HepG2 (cell line): ENCODE results near the gene DDIT4. TPM values are rescaled to one million over a fixed set of nuclear protein-coding genes. Genes with fewer than 3 reads are reported as not detected.

Source experiments
- AGO2 ChIP-seq: fragments of 200-400 bp; formaldehyde crosslinking; optimal IDR thresholded peaks from 2 replicates; pipeline ENCODE3; 2017; ENCODE audit warnings: mild to moderate bottlenecking, low read depth, low read length, moderate library complexity
- CEBPB ChIP-seq: IDR thresholded peaks from 2 replicates; pipeline ENCODE4 v1.6.1; 2011; ENCODE audit warnings: low read depth, low read length, improper control_type of control experiment, borderline replicate concordance
- ETV5 ChIP-seq: IDR thresholded peaks from 2 replicates; pipeline ENCODE4 v1.6.1; 2018; ENCODE audit warnings: missing biosample characterization, missing genetic modification reagents, inconsistent platforms, borderline replicate concordance
- GTF3A ChIP-seq: sonication (generic); formaldehyde crosslinking; conservative IDR thresholded peaks from 2 replicates; pipeline ENCODE4 v1.4.0; 2020; ENCODE audit warnings: mild to moderate bottlenecking, missing genetic modification reagents
- HDAC6 ChIP-seq: fragments of 200-600 bp; sonication (generic); IDR thresholded peaks from 2 replicates; pipeline ENCODE4 v1.7.0; 2017; ENCODE audit warnings: mild to moderate bottlenecking, antibody characterized with exemption, low read length, low read depth
- MYC ChIP-seq: sonication (generic); formaldehyde crosslinking; IDR thresholded peaks from 2 replicates; pipeline ENCODE4 v1.9.0; 2021; ENCODE audit warnings: missing genetic modification reagents, borderline replicate concordance
- NCOR1 ChIP-seq: fragments of 200-600 bp; sonication (generic); IDR thresholded peaks from 2 replicates; pipeline ENCODE4 v1.7.0; 2017; ENCODE audit warnings: antibody characterized with exemption, low read length, borderline replicate concordance
- POLR2G ChIP-seq: fragments of 200-400 bp; formaldehyde crosslinking; IDR thresholded peaks from 2 replicates; pipeline ENCODE4 v1.6.1; 2018; ENCODE audit warnings: mild to moderate bottlenecking, low read depth, low read length, moderate library complexity
- RAD21 ChIP-seq: fragments of 450-650 bp; formaldehyde crosslinking; IDR thresholded peaks from 2 replicates; pipeline ENCODE4 v1.5.0; 2020; ENCODE audit warnings: mild to moderate bottlenecking
- SMARCE1 ChIP-seq: fragments of 450-650 bp; IDR thresholded peaks from 2 replicates; pipeline ENCODE4 v1.6.1; 2017; ENCODE audit warnings: borderline replicate concordance
- SOX13 ChIP-seq, 3 experiments: fragments of 450-650 bp in 1 of 3; sonication (generic) in 1 of 3; formaldehyde crosslinking in 1 of 3; IDR thresholded peaks in 2 of 3; conservative IDR thresholded peaks in 1 of 3; 2 replicates each; pipeline versions ENCODE4 v1.5.0 to v1.6.1; 2016 to 2020; ENCODE audit warnings: antibody characterized with exemption in 1 of 3, mild to moderate bottlenecking in 1 of 3, missing compliant biosample characterization in 1 of 3, missing genetic modification reagents in 1 of 3, moderate library complexity in 1 of 3
- SOX6 ChIP-seq, 2 experiments: fragments of 450-650 bp in 1 of 2; sonication (generic) in 1 of 2; formaldehyde crosslinking in 1 of 2; IDR thresholded peaks; 2 replicates each; pipeline versions ENCODE4 v1.4.0 to v1.6.1; 2017 to 2020; ENCODE audit warnings: antibody characterized with exemption in 1 of 2, mild to moderate bottlenecking in 1 of 2, missing genetic modification reagents in 1 of 2
- ZNF530 ChIP-seq: sonication (generic); formaldehyde crosslinking; IDR thresholded peaks from 2 replicates; pipeline ENCODE4 v1.5.0; 2020; ENCODE audit warnings: low read depth, mild to moderate bottlenecking, missing genetic modification reagents
- ZNF572 ChIP-seq: sonication (generic); formaldehyde crosslinking; IDR thresholded peaks from 2 replicates; pipeline ENCODE4 v1.5.1; 2020; ENCODE audit warnings: mild to moderate bottlenecking, missing genetic modification reagents
- polyA plus RNA-seq, 8 experiments: library from polyadenylated mRNA; depleted of rRNA in 3 of 8; stranded (reverse) in 7 of 8; unstranded in 1 of 8; fragments of >200 nt; fragmentation: Illumina TruSeq in 4 of 8; extraction: Trizol in 4 of 8; gene quantifications; 2 replicates each; pipeline versions ENCODE4 v1.2.1 to v1.2.3, GENCODE V29; 2011 to 2016; ENCODE audit warnings: low read depth in 4 of 8, missing spikeins in 1 of 8, mixed read lengths in 1 of 8; ENCODE audit not compliant: insufficient read depth in 1 of 8
- total RNA-seq, 5 experiments: library from RNA; depleted of rRNA; stranded (reverse); fragments of >200 nt; fragmentation: Illumina TruSeq; extraction: Trizol; gene quantifications; 2 replicates each; pipeline ENCODE4 v1.2.3, GENCODE V29; 2016; ENCODE audit warnings: low read depth in 1 of 5
- TF ChIP-seq, protein P1 (sequence below): sonication (generic); formaldehyde crosslinking; IDR thresholded peaks from 2 replicates; pipeline ENCODE4 v1.5.0; 2020; ENCODE audit warnings: missing genetic modification reagents
- TF ChIP-seq, protein P2 (sequence below): sonication (generic); formaldehyde crosslinking; conservative IDR thresholded peaks from 2 replicates; pipeline ENCODE4 v1.8.0; 2022; ENCODE audit warnings: mild to moderate bottlenecking, moderate library complexity, missing genetic modification reagents
- TF ChIP-seq, protein P3 (sequence below): sonication (generic); formaldehyde crosslinking; IDR thresholded peaks from 2 replicates; pipeline ENCODE4 v1.4.0; 2020; ENCODE audit warnings: missing genetic modification reagents, mild to moderate bottlenecking, borderline replicate concordance
- TF ChIP-seq, protein P4 (sequence below): sonication (generic); formaldehyde crosslinking; IDR thresholded peaks from 2 replicates; pipeline ENCODE4 v1.5.1; 2020; ENCODE audit warnings: mild to moderate bottlenecking, missing genetic modification reagents, moderate library complexity

DDIT4 gene
- total and polyA plus RNA-seq, 2 of the 13 experiments (the other 11 are each of a cell fraction or from before 2014, with no cell fraction given) = 35.6 to 40.7 TPM

DNA sequence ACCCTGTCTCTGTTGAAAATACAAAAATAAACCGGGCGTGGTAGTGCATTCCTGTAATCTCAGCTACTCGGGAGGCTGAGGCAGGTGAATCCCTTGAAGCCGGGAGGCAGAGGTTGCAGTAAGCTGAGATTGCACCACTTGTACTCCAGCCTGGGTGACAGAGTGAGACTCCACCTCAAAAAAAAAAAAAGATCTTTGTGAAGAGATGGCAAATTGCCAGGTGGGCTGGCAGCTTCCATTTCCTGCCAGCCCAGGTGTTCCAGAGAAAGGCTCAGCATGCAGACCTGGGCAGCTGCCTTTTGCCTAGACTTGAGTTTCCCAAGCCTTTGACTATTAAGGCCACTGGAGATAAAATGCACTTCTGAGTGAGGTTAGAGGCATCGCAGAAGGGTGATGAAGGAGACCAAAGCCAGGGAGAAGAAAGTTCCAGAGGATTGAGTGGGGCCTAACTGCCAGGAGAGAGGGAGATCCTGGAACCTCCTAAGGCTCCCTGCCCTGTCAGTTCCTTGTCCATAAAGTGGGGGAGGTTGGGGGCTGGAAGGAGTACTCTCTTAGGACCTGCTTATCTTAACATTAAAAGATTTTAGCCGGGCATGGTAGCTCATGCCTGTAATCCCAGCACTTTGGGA lies 10.0 kb upstream of the DDIT4 start (continued):
- TF ChIP-seq SMARCE1 = no peak
- TF ChIP-seq RAD21 (CRISPR knock-in tag) = no peak
- TF ChIP-seq, protein P1, sequence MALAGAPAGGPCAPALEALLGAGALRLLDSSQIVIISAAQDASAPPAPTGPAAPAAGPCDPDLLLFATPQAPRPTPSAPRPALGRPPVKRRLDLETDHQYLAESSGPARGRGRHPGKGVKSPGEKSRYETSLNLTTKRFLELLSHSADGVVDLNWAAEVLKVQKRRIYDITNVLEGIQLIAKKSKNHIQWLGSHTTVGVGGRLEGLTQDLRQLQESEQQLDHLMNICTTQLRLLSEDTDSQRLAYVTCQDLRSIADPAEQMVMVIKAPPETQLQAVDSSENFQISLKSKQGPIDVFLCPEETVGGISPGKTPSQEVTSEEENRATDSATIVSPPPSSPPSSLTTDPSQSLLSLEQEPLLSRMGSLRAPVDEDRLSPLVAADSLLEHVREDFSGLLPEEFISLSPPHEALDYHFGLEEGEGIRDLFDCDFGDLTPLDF (CRISPR knock-in tag) = no peak
- TF ChIP-seq SOX13 (IDR thresholded peaks at IDR 0.05) = no peak
- TF ChIP-seq SOX13 (CRISPR knock-in tag; conservative IDR thresholded peaks at IDR 0.05 in 1 of 2, IDR thresholded peaks at IDR 0.05 in 1 of 2) = peak in 1 of 2 experiments; percentile 16; a peak in 1 of 4 replicates
- no peak for TF ChIP-seq SOX6 (IDR thresholded peaks at IDR 0.05)
- TF ChIP-seq SOX6 (CRISPR knock-in tag; IDR thresholded peaks at IDR 0.05) = peak; percentile 68
- TF ChIP-seq, protein P2, sequence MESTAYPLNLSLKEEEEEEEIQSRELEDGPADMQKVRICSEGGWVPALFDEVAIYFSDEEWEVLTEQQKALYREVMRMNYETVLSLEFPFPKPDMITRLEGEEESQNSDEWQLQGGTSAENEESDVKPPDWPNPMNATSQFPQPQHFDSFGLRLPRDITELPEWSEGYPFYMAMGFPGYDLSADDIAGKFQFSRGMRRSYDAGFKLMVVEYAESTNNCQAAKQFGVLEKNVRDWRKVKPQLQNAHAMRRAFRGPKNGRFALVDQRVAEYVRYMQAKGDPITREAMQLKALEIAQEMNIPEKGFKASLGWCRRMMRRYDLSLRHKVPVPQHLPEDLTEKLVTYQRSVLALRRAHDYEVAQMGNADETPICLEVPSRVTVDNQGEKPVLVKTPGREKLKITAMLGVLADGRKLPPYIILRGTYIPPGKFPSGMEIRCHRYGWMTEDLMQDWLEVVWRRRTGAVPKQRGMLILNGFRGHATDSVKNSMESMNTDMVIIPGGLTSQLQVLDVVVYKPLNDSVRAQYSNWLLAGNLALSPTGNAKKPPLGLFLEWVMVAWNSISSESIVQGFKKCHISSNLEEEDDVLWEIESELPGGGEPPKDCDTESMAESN (CRISPR knock-in tag) = peak; percentile 41; the same call in 1 of the 2 replicates
- no peak; the same call in 1 of the 2 replicates for TF ChIP-seq NCOR1
- TF ChIP-seq AGO2 = no peak
- TF ChIP-seq ETV5 (CRISPR knock-in tag) = peak; percentile 55; the same call in 1 of the 2 replicates
- TF ChIP-seq GTF3A (CRISPR knock-in tag) = no peak
- no peak for TF ChIP-seq ZNF530 (CRISPR knock-in tag)
- TF ChIP-seq, protein P3, sequence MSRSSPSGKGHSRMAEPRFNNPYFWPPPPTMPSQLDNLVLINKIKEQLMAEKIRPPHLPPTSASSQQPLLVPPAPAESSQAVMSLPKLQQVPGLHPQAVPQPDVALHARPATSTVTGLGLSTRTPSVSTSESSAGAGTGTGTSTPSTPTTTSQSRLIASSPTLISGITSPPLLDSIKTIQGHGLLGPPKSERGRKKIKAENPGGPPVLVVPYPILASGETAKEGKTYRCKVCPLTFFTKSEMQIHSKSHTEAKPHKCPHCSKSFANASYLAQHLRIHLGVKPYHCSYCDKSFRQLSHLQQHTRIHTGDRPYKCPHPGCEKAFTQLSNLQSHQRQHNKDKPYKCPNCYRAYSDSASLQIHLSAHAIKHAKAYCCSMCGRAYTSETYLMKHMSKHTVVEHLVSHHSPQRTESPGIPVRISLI (CRISPR knock-in tag) = peak; percentile 97
- TF ChIP-seq, protein P4, sequence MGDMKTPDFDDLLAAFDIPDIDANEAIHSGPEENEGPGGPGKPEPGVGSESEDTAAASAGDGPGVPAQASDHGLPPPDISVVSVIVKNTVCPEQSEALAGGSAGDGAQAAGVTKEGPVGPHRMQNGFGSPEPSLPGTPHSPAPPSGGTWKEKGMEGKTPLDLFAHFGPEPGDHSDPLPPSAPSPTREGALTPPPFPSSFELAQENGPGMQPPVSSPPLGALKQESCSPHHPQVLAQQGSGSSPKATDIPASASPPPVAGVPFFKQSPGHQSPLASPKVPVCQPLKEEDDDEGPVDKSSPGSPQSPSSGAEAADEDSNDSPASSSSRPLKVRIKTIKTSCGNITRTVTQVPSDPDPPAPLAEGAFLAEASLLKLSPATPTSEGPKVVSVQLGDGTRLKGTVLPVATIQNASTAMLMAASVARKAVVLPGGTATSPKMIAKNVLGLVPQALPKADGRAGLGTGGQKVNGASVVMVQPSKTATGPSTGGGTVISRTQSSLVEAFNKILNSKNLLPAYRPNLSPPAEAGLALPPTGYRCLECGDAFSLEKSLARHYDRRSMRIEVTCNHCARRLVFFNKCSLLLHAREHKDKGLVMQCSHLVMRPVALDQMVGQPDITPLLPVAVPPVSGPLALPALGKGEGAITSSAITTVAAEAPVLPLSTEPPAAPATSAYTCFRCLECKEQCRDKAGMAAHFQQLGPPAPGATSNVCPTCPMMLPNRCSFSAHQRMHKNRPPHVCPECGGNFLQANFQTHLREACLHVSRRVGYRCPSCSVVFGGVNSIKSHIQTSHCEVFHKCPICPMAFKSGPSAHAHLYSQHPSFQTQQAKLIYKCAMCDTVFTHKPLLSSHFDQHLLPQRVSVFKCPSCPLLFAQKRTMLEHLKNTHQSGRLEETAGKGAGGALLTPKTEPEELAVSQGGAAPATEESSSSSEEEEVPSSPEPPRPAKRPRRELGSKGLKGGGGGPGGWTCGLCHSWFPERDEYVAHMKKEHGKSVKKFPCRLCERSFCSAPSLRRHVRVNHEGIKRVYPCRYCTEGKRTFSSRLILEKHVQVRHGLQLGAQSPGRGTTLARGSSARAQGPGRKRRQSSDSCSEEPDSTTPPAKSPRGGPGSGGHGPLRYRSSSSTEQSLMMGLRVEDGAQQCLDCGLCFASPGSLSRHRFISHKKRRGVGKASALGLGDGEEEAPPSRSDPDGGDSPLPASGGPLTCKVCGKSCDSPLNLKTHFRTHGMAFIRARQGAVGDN (CRISPR knock-in tag) = peak; percentile 38; the same call in 1 of the 2 replicates
- TF ChIP-seq HDAC6 = no peak
- TF ChIP-seq CEBPB = peak; percentile 79
- peak; percentile 55; the same call in 1 of the 2 replicates for TF ChIP-seq POLR2G
- TF ChIP-seq MYC (CRISPR knock-in tag) = no peak
- peak; percentile 21; the same call in 1 of the 2 replicates for TF ChIP-seq ZNF572 (CRISPR knock-in tag)
